Gastrocnemius medialis (tissue), 4 donors: Measurements from ENCODE around the gene TCFL5.

ENCODE experiments used
- POLR2A ChIP-seq, 2 donors: fragments of 450-650 bp; IDR thresholded peaks; one replicate each; pipeline ENCODE4 v1.6.1; 2017; ENCODE audit warnings: antibody characterized with exemption in 2 of 2, mild to moderate bottlenecking in 2 of 2, moderate library complexity in 2 of 2
- TF ChIP-seq, protein P1 (sequence below), 5 experiments: fragments of 450-650 bp in 3 of 5; fragments of 200-600 bp in 2 of 5; sonication (generic) in 2 of 5; IDR thresholded peaks in 4 of 5; conservative IDR thresholded peaks in 1 of 5; 1 replicate in 4 of 5; 2 replicates in 1 of 5; pipeline ENCODE4 v1.5.1; 2016 to 2019; ENCODE audit warnings: antibody characterized with exemption in 5 of 5, mild to moderate bottlenecking in 3 of 5, moderate library complexity in 3 of 5

- TF ChIP-seq, protein P1, sequence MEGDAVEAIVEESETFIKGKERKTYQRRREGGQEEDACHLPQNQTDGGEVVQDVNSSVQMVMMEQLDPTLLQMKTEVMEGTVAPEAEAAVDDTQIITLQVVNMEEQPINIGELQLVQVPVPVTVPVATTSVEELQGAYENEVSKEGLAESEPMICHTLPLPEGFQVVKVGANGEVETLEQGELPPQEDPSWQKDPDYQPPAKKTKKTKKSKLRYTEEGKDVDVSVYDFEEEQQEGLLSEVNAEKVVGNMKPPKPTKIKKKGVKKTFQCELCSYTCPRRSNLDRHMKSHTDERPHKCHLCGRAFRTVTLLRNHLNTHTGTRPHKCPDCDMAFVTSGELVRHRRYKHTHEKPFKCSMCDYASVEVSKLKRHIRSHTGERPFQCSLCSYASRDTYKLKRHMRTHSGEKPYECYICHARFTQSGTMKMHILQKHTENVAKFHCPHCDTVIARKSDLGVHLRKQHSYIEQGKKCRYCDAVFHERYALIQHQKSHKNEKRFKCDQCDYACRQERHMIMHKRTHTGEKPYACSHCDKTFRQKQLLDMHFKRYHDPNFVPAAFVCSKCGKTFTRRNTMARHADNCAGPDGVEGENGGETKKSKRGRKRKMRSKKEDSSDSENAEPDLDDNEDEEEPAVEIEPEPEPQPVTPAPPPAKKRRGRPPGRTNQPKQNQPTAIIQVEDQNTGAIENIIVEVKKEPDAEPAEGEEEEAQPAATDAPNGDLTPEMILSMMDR (IDR thresholded peaks at IDR 0.05 in 4 of 5, conservative IDR thresholded peaks at IDR 0.05 in 1 of 5): no peak
- no peak for TF ChIP-seq POLR2A (IDR thresholded peaks at IDR 0.05)
Observed at GRCh38 chr20:62835931-62836861, 25.4 kb downstream of the TCFL5 start.
